Trophoblast cell (in vitro differentiated cells and primary cell): ENCODE measurements around the gene MRPS5.

Experiments
- DNase-seq, 2 donors: peaks; one replicate each; pipeline ENCODE4 v3.0.0-alpha.2; 2016
- H2AFZ ChIP-seq: 2 replicates; pipeline ENCODE4 v1.6.1; 2013; ENCODE audit warnings: low read length, moderate library complexity, mild to moderate bottlenecking; ENCODE audit not compliant: insufficient read depth, poor library complexity
- H2AK5ac ChIP-seq: 2 replicates; pipeline ENCODE4 v1.6.1; 2013; ENCODE audit warnings: mild to moderate bottlenecking, low read length
- H2BK120ac ChIP-seq: 2 replicates; pipeline ENCODE4 v1.6.1; 2013; ENCODE audit warnings: low read length, mild to moderate bottlenecking, moderate library complexity; ENCODE audit not compliant: insufficient read depth, poor library complexity
- H2BK12ac ChIP-seq: 2 replicates; pipeline ENCODE4 v1.6.1; 2013; ENCODE audit warnings: mild to moderate bottlenecking, low read length, moderate library complexity
- H2BK5ac ChIP-seq: 2 replicates; pipeline ENCODE4 v1.6.1; 2013; ENCODE audit warnings: low read length, low read depth, moderate library complexity, mild to moderate bottlenecking; ENCODE audit not compliant: poor library complexity
- H3K14ac ChIP-seq: 2 replicates; pipeline ENCODE4 v1.6.1; 2013; ENCODE audit warnings: mild to moderate bottlenecking, low read length
- H3K18ac ChIP-seq: 2 replicates; pipeline ENCODE4 v1.6.1; 2013; ENCODE audit warnings: mild to moderate bottlenecking, low read length
- H3K23ac ChIP-seq: 2 replicates; pipeline ENCODE4 v1.6.1; 2013; ENCODE audit warnings: low read length
- H3K27ac ChIP-seq: 2 replicates; pipeline ENCODE4 v1.5.1; 2013; ENCODE audit warnings: low read depth, mild to moderate bottlenecking, inconsistent platforms, low read length, moderate library complexity
- H3K27me3 ChIP-seq: 2 replicates; pipeline ENCODE4 v1.6.1; 2013; ENCODE audit warnings: inconsistent platforms, mild to moderate bottlenecking, low read length, moderate library complexity; ENCODE audit not compliant: insufficient read depth
- H3K36me3 ChIP-seq, 2 experiments: 1 replicate in 1 of 2; 2 replicates in 1 of 2; pipeline ENCODE4 v1.6.1; 2013; ENCODE audit warnings: low read length in 2 of 2, mild to moderate bottlenecking in 2 of 2, moderate library complexity in 1 of 2; ENCODE audit not compliant: insufficient read depth in 2 of 2, control insufficient read depth in 1 of 2
- H3K4ac ChIP-seq: 2 replicates; pipeline ENCODE4 v1.6.1; 2013; ENCODE audit warnings: low read depth, mild to moderate bottlenecking, low read length, moderate library complexity
- H3K4me1 ChIP-seq, 2 experiments: 1 replicate in 1 of 2; 2 replicates in 1 of 2; pipeline ENCODE4 v1.6.1; 2013; ENCODE audit warnings: low read length in 2 of 2, mild to moderate bottlenecking in 2 of 2, moderate library complexity in 1 of 2; ENCODE audit not compliant: insufficient read depth in 2 of 2, control insufficient read depth in 1 of 2
- H3K4me2 ChIP-seq: 2 replicates; pipeline ENCODE4 v1.6.1; 2013; ENCODE audit warnings: inconsistent platforms, mild to moderate bottlenecking, low read length, moderate library complexity
- H3K4me3 ChIP-seq: 2 replicates; pipeline ENCODE4 v1.5.1; 2013; ENCODE audit warnings: mild to moderate bottlenecking, low read depth, low read length, inconsistent platforms
- H3K79me1 ChIP-seq: one replicate; pipeline ENCODE4 v1.6.1; 2013; ENCODE audit warnings: low read length
- H3K79me2 ChIP-seq: 2 replicates; pipeline ENCODE4 v1.6.1; 2013; ENCODE audit warnings: low read length, mild to moderate bottlenecking; ENCODE audit not compliant: control insufficient read depth, insufficient read depth, poor library complexity
- H3K9ac ChIP-seq: 2 replicates; pipeline ENCODE4 v1.6.1; 2013; ENCODE audit warnings: mild to moderate bottlenecking, low read length
- H3K9me3 ChIP-seq: 2 replicates; pipeline ENCODE4 v1.6.1; 2013; ENCODE audit warnings: low read depth, mild to moderate bottlenecking, control low read depth, inconsistent platforms, low read length; ENCODE audit not compliant: insufficient read depth
- H4K12ac ChIP-seq: 2 replicates; pipeline ENCODE4 v1.6.1; 2013; ENCODE audit warnings: low read depth, mild to moderate bottlenecking, low read length, moderate library complexity
- H4K8ac ChIP-seq: 2 replicates; pipeline ENCODE4 v1.6.1; 2013; ENCODE audit warnings: low read depth, mild to moderate bottlenecking, low read length, moderate library complexity
- H4K91ac ChIP-seq: one replicate; pipeline ENCODE4 v1.6.1; 2013; ENCODE audit warnings: low read depth, mild to moderate bottlenecking, low read length, moderate library complexity
- WGBS: extraction: QIAGEN DNeasy Blood & Tissue Kit; methylation state at CpG from one replicate; pipeline ENCODE4 v1.1.7; 2013; ENCODE audit warnings: missing lambda C conversion rate; ENCODE audit not compliant: insufficient read length, insufficient coverage; ENCODE audit errors: extremely low coverage; 5-methylcytosine and 5-hydroxymethylcytosine counted together

The MRPS5 gene

DNA sequence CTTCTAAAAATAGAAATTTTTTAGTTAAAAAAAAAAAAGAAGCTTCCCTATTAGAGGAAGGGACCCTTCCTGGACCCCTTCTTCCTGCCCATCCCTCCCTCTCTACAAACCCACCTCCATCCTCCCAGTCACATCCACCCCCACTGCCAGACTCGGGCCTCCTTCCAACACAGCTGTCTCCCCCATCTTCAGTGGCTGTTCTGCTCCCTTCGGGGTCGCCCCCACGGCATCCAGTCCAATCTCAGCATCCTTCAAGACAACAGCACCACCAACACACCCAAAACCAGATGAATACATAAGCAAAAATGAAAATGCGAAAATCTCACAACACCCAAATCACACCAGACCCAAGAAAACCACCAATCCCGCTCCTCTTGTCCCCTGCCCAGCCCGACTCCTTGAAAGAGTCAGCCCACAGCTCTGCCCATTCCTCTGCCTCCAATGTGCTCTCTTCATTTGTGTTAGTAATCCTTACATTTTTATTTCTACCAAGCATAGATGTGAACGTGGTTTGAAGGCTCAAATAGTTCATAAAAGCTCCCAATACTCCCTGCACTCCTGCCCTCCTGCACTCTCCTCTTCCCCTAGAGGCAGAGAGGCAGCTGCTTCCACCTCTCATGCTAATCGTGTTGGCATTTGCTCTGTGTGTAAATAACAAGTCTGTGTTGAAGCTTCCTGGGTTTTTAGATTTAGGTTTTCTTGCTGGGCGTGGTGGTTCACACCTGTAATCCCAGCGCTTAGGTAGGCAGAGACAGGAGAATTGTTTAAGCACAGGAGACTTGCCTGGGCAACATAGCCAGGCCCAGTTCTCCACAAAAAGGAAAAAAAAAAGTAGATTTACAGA, 59.1 kb downstream of the MRPS5 start:
- Histone ChIP-seq H3K27me3 (no peaks in the 10 kb centered on the region), H3K18ac (no peak overlapping the region), H3K23ac (no peak overlapping the region), H3K4me3 (no peak overlapping the region), H3K9me3 (no peaks in the 10 kb centered on the region), H3K9ac (no peak overlapping the region), H4K12ac (no peak overlapping the region), H2BK12ac (no peak overlapping the region), H3K14ac (no peak overlapping the region), H2AFZ (no peak overlapping the region), H3K4me1 (no peaks in the 10 kb centered on the region), H2AK5ac (no peak overlapping the region), H4K91ac (no peak overlapping the region), H2BK120ac (no peak overlapping the region), H4K8ac (no peak overlapping the region), H3K27ac (no peak overlapping the region), H3K4ac (no peak overlapping the region), H3K4me2 (no peak overlapping the region), H2BK5ac (no peak overlapping the region), H3K36me3 (no peaks in the 10 kb centered on the region), H3K79me1 (no peaks in the 10 kb centered on the region), H3K79me2 (no peaks in the 10 kb centered on the region)
- no CpG with 5 or more reads among the region's 11 CpGs for WGBS
- DNase-seq, result no peak

DNA sequence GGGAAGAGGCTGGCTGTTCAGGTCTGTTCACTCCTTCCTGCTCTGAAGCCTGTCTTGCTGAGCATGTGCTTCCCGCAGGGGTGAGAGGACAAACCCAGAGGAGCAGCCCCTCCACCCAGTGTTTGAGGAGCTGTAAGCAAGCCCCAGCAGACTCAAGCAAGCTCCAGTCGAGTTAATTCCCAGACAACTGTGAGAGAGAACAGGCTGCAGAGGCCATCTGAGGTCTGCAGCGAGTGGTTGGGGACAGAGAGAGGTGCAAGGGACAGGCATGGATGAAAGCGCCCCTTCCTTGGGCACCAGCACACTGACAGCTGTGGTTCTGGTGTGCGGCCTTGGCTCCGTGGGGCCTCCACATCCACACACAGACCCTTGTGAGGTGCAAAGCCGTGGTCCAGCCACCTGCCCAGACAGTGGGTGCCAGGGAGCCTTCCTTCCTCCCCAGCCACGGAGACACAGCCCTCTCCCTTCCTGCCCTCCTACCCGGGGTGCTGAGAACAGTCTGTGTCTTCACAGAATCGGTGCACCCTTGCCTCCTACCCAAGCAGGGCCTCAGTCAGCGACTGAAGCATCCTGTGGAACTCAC, 59.9 kb downstream of the MRPS5 start:
- Histone ChIP-seq H3K18ac (no peak overlapping the region), H3K36me3 (no peaks in the 10 kb centered on the region), H2BK120ac (no peak overlapping the region), H3K27me3 (no peaks in the 10 kb centered on the region), H3K14ac (no peak overlapping the region), H2AK5ac (no peak overlapping the region), H2BK12ac (no peak overlapping the region), H3K79me1 (no peaks in the 10 kb centered on the region), H3K9ac (no peak overlapping the region), H3K79me2 (no peaks in the 10 kb centered on the region), H3K4me3 (no peak overlapping the region), H3K4me2 (no peak overlapping the region), H2AFZ (no peak overlapping the region), H4K91ac (no peak overlapping the region), H3K4ac (no peak overlapping the region), H3K9me3 (no peaks in the 10 kb centered on the region), H3K4me1 (no peaks in the 10 kb centered on the region), H2BK5ac (no peak overlapping the region), H3K23ac (no peak overlapping the region), H4K8ac (no peak overlapping the region), H4K12ac (no peak overlapping the region), H3K27ac (no peak overlapping the region)
- no CpG with 5 or more reads among the region's 11 CpGs for WGBS
- DNase-seq, result no peak

GRCh38 chr2:95061119-95061512, 60.5 kb downstream of the MRPS5 start:
- Histone ChIP-seq H3K79me2 (no peaks in the 10 kb centered on the region), H3K14ac (no peak overlapping the region), H3K9me3 (no peaks in the 10 kb centered on the region), H3K4me2 (no peak overlapping the region), H3K27me3 (no peaks in the 10 kb centered on the region), H4K91ac (no peak overlapping the region), H3K4me3 (no peak overlapping the region), H3K4ac (no peak overlapping the region), H2BK5ac (no peak overlapping the region), H2BK120ac (no peak overlapping the region), H3K18ac (no peak overlapping the region), H3K23ac (no peak overlapping the region), H3K36me3 (no peaks in the 10 kb centered on the region), H2AK5ac (no peak overlapping the region), H3K27ac (no peak overlapping the region), H2BK12ac (no peak overlapping the region), H4K8ac (no peak overlapping the region), H3K79me1 (no peaks in the 10 kb centered on the region), H3K4me1 (no peaks in the 10 kb centered on the region), H4K12ac (no peak overlapping the region), H3K9ac (no peak overlapping the region), H2AFZ (no peak overlapping the region)
- no CpG with 5 or more reads among the region's 1 CpG for WGBS
- no peak for DNase-seq

GRCh38 chr2:95060446-95061118, 61.0 kb downstream of the MRPS5 start:
- H3K4me1 ChIP-seq, result no peaks in the 10 kb centered on the region
- H3K4me3 ChIP-seq, result no peak overlapping the region

More at GRCh38 chr2:95060446-95061118, 61.0 kb downstream of the MRPS5 start:
- Histone ChIP-seq H3K4ac (no peak overlapping the region), H3K27ac (no peak overlapping the region), H3K23ac (no peak overlapping the region), H3K27me3 (no peaks in the 10 kb centered on the region), H3K9me3 (no peaks in the 10 kb centered on the region), H3K18ac (no peak overlapping the region), H4K12ac (no peak overlapping the region), H2AK5ac (no peak overlapping the region), H2BK12ac (no peak overlapping the region), H3K4me2 (no peak overlapping the region), H3K79me2 (no peaks in the 10 kb centered on the region), H4K8ac (no peak overlapping the region), H3K36me3 (no peaks in the 10 kb centered on the region), H2BK120ac (no peak overlapping the region), H4K91ac (no peak overlapping the region), H3K14ac (no peak overlapping the region), H3K9ac (no peak overlapping the region), H2AFZ (no peak overlapping the region), H2BK5ac (no peak overlapping the region), H3K79me1 (no peaks in the 10 kb centered on the region)
- no peak for DNase-seq
- WGBS, result no CpG with 5 or more reads among the region's 17 CpGs
